GM08714 (cell line): ENCODE data around the gene STX16.

Experiments used
- H3K4me3 ChIP-seq: fragments of 200-500 bp; sonication (Bioruptor generic); 2 replicates; pipeline ENCODE4 v1.5.1; 2014; ENCODE audit warnings: mild to moderate bottlenecking, low read length, inconsistent platforms
- ZNF274 ChIP-seq: IDR thresholded peaks from 2 replicates; pipeline ENCODE4 v1.6.1; 2012; ENCODE audit warnings: mild to moderate bottlenecking, low read depth, low read length

The STX16 gene

DNA sequence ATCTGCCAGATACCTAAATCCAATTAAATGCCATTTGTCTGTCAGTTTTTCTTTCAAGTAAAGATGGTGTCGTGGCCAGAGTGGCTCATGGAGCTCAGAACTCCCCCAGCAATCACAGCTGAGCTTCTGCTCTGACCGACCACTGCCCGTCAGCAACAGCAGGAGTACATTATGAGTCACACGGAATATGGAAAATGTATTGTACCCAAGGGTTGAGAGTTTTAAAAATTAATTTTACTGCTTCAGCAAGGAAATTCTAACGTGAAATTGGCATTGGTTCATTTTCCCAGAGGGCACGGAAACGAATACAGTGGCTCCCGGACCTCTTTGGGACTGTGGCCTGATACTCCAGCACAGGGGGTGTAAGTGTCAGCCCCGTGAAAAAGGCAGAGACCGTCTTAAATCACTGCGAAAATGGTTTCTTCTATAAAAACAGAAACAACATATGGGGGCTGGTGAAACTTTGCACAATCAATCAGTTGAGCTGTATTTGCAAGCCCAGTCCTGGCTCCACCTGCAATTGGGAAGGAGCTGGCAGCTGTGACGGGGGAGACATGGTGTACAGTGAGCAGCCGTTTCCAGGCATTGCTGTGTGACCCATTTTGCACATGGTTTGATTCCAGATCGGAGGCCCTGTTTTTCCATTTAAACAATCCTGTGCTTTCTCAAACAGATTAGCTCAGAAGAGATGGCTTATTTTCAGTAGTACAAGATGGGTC is 54.3 kb downstream of the STX16 start:
- no peak overlapping the region for H3K4me3 ChIP-seq
- no peak for TF ChIP-seq ZNF274

DNA sequence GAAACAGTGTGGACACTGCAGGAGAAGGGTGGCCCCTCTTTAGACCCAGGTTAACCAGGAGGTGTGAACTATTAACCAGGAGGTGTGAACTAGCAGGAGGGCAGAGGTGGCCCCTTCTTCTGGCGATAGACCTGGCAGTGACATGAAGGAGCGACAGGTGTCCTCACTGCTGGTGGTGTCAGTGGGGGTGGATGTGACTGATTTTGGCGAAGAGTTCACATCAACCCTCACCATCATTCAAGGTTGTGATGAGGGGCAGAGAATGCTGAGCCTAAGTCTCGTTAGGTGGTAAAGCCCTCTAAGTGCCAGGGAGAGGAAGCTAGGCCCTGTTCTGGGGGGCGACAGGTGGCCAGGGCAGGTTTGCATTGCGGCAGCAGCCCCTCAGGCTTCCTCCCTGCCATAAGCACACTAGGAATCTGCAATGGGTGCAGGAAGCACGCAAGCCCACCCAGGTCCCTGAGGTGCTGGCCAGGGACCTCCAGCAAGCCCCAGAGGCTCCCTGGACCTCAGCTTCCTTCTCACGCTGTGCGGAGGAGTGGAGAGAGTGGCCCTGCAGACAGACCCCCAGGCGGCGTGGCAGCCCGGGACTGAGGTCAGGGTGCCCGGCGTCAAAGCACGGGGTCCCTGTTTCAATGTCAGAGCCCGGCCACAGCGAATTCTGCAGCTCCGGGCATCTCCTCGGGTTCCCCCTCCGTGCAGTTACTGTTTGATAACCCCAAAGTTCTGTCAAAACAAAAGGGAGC is 55.2 kb downstream of the STX16 start:
- no peak for TF ChIP-seq ZNF274

DNA sequence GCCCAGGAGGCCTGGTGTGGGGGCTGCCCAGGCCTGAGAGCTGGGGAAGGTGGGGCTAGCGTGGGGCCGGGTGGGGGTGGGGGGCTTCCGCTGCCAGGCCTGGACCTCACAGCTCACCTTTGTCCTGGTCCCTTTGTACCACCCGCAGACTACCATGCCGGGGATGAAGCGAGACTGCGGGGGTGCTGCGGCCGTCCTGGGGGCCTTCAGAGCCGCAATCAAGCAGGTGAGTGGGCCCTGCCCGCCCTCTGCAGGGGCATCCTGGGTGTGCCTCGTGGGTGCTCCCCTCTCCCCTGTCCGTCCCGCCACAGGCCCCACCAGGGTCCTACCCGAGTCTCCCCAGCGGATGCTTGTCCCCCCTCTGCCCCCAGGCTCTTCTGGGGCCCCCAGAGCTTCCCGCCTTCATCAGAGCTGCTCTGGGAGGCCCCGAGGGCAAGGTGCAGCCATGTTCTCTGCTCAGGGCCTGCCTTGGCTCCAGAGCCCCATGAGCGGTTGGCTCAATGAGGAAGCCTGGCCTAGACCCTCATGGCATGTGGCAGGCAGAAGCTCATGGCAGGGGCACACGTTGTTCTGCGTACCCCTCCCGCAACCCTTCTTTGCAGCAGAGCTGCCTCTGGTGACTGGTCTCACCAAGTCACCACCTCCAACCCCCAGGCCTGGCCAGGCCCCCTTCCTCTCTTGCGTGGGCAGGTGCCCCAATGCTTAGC is 56.0 kb downstream of the STX16 start:
- no peak for TF ChIP-seq ZNF274
- H3K4me3 ChIP-seq, result no peak overlapping the region

More for the DNA sequence above, 55.2 kb downstream of the STX16 start:
- H3K4me3 ChIP-seq, result no peak overlapping the region

GRCh38 chr20:58707770-58708169 is 56.7 kb downstream of the STX16 start:
- no peak overlapping the region for H3K4me3 ChIP-seq
- TF ChIP-seq ZNF274, result no peak

DNA sequence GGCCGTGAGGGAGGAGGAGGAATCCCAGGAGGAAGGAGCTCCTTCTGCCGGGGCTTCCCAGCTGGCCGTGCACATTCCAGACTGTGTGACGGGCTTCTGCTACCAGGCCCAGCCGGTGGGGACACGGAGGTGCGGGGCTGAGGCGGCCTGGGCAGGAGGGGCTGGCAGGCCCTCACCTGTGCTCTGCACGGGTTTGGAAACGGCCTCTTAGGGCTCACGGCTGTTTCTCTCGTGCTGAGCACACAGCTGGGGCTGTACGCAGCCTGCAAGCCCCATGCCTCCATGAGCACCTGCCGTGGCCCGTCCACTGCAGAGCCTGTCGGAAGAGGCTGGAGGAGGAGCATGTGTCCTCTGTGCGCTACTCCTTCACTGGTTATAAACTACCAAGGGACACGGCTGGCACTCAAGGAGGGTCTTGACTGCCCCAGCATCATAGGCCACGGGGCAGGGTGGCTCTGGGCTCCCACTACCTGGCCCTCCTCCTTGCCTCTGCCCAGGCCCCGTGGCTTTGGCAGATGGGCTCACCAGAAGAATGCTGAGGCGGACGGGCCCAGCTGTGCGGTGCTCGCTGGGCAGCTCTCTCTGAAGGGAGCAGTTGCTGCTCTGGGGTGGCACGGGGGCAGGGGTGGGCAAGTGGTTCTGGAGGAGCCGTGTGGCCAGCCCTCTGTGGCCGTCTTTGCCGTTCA is 57.3 kb downstream of the STX16 start:
- no peak for TF ChIP-seq ZNF274
- no peak overlapping the region for H3K4me3 ChIP-seq

- TF ChIP-seq ZNF274, result no peak
- H3K4me3 ChIP-seq, result no peak overlapping the region
Measured at GRCh38 chr20:58709013-58709702, 58.1 kb downstream of the STX16 start.

GRCh38 chr20:58709703-58710039 is 58.6 kb downstream of the STX16 start:
- H3K4me3 ChIP-seq, result no peak overlapping the region
- no peak for TF ChIP-seq ZNF274

GRCh38 chr20:58710481-58711265 is 59.6 kb downstream of the STX16 start:
- no peak overlapping the region for H3K4me3 ChIP-seq
- no peak for TF ChIP-seq ZNF274

DNA sequence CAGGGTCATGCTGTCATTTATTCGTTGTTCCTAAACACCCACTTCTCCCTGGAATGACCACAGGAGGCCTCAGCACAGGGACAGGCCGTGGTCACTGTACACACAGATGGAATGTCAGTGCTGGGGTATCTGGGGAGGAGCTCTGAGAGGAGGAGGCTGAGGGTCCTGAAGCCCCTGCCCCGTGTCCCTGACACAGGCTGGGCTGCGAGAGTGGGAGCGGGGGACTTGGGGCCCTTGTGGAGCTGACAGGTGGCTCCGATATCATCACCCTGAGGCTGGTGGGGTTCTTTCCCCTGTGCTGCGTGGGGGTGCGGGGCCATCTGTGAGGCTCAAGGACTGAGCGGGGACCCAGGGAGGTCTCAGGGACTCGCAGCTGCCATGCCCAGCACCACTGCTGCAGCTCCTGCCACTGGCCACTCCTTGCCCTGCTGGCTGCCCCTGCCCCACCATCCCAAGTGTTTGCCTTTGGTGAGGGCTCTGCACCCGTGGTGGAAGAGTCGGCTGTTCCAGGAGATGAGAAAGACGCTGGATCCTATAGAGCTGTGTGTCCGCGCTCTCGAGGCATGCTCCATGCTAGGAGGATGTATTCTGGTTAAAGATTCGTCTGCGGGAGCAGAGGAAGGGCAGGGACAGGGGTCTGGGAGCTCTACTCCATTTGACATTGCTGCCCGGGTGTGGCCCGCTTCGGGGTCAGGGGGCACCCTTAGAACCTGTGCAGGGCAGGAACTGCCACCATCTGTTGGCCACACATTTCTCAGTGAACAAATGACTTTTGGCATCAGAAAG is 60.4 kb downstream of the STX16 start:
- no peak for TF ChIP-seq ZNF274
- no peak overlapping the region for H3K4me3 ChIP-seq

DNA sequence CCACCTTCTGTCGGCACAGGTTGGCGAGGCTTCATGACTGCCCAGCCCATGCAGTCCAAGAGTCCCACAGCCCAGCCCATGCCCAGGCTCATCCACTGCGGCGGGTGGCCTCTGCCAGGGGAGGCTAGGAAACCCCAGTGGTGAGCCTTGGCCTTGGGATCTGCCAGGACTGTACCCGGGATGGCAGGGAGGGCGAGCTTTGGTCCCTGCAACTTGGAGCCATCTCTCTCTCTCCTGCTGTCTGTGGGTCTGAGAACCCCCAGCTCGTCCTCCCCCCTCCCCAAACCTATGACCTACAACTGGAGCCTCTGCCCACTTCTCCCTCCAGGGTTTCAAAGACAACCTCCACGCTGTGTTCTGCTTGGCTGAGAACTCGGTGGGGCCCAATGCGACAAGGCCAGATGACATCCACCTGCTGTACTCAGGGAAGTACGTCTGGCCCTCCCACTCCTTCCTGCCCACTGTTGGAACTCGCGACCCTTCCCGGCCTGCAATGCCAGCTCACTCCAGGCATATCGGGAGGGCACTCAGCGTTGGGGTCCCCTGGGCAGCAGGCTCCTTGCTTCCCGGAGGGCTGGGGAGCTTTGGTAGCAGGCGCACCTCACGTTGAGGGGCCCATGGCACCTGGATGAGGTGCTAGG is 61.2 kb downstream of the STX16 start:
- no peak overlapping the region for H3K4me3 ChIP-seq
- TF ChIP-seq ZNF274, result no peak

DNA sequence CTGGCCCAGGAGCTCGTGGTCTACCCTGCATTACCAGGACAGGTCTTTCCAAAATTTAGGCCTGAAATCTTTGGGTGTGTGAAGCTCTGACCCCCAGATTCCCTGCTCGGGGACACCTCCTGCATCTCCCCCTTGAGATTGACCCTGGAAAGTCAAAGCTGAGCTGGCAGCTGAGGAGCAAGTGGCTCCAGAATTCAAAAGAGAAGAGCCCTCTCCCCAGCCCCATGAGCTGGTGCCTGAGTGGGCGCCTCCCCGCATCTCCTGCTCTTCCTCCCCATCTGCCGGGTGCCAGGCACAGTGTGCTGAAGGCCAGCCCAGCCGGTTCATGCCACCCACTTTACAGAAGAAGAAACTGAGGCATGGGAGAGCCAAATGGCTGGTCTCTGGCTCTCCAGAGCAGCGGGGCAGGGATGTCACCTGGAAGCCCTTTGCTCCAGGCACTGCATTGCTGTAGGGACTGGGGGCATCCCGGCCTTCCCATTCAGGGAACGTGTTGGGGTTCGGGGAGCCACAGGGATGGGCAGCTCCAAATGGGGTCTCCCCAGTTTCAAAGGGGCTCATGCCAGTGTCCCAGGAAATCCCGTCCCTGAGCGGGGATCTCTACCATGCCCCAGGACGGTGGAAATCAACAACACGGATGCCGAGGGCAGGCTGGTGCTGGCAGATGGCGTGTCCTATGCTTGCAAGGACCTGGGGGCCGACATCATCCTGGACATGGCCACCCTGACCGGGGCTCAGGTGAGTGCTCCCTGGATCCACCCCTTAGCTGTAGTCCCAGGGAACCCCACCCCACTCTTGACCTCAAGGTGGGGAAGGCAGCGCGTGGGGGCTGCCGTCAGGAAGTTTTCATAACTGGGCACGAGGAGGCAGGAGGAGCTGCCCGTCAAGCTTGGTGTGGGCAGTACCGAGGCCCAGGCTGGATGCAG is 62.0 kb downstream of the STX16 start:
- no peak for TF ChIP-seq ZNF274
- H3K4me3 ChIP-seq, result no peak overlapping the region
